ENCODE measurements around the gene CRIP3.

GRCh38 chr6:43282060-43282459 is 26.6 kb downstream of the CRIP3 start:
- TF ChIP-seq CTCF (conservative IDR thresholded peaks at IDR 0.05; ENCODE audit: low read depth, low read length) (no peak), RAD21 (IDR thresholded peaks at IDR 0.05; ENCODE audit: low read length) (no peak), RCOR1 (IDR thresholded peaks at IDR 0.05; ENCODE audit: insufficient replicate concordance, low read length) (no peak), POLR2A (IDR thresholded peaks at IDR 0.05; ENCODE audit: low read depth, low read length) (no peak)

All from IMR-90 (cell line).